ENCODE measurements around the gene ENOSF1. TPM values are rescaled to one million over a fixed set of nuclear protein-coding genes. Genes with fewer than 3 reads are reported as not detected.
"Not testable (repeated sequence)": the region's sequence is repeated elsewhere in the genome, so short reads cannot be mapped to it uniquely, and the experiment has no call there.

Gene ENOSF1
- total RNA-seq, 2 experiments from 2014 or later: 65.3 to 67.1 TPM

- Mint-ChIP-seq H3K27me3 (no peaks in the 10 kb centered on the region), H3K4me1 (peaks cover 13% of the 10 kb centered on the region), H3K27ac (no peak overlapping the region), H3K4me3 (no peak overlapping the region), H3K36me3 (ENCODE audit: low read depth) (peaks cover 31% of the 10 kb centered on the region), H3K9me3 (no peaks in the 10 kb centered on the region)
- ChIA-PET CTCF (interaction anchor here (0.7 to 1.7 kb wide), 3 partner anchors 13 to 141 kb away, joined by 3 to 5 read pairs (median 3); no protein-coding TSS in a partner anchor), POLR2A (interaction anchor here (1.6 to 1.9 kb wide), 2 partner anchors 15 to 17 kb away, joined by 3 to 7 read pairs; no protein-coding TSS in a partner anchor)
- no peak for DNase-seq
Observed at GRCh38 chr18:697800-698199, 14.6 kb downstream of the ENOSF1 start.

DNA sequence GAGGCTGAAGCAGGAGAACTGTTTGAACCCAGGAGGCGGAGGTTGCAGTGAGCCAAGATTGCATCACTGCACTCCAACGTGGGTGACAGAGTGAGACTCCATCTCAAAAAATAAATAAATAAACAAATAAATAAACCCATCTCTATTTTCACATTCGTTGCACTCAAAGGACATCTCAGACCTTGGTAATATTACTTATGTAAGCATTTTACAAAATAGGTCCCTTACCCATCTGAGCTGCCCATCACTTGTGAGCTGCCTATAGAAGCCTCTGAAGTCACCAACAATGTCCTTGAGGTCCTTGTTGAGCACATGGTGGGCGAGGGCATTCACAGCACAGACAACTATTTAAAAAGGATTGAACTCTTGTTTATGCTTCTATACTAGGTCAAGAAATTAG is 15.4 kb downstream of the ENOSF1 start:
- H3K9me3 Mint-ChIP-seq: no peaks in the 10 kb centered on the region
- no peak for DNase-seq
- H3K27ac Mint-ChIP-seq: no peak overlapping the region
- no peaks in the 10 kb centered on the region for H3K27me3 Mint-ChIP-seq
- CTCF ChIA-PET: interaction anchor here (1.4 to 1.7 kb wide), 2 partner anchors 16 to 73 kb away, joined by 4 to 5 read pairs; partner anchors contain the start of gene ENOSF1
- no peak overlapping the region for H3K4me3 Mint-ChIP-seq
- POLR2A ChIA-PET: interaction anchor here (1.0 to 1.9 kb wide), 2 partner anchors 16 to 38 kb away, joined by 3 to 7 read pairs; no protein-coding TSS in a partner anchor
- peaks cover 31% of the 10 kb centered on the region for H3K36me3 Mint-ChIP-seq (ENCODE audit: low read depth)
- peaks cover 14% of the 10 kb centered on the region for H3K4me1 Mint-ChIP-seq

GRCh38 chr18:693466-694187 is 18.8 kb downstream of the ENOSF1 start:
- peaks cover 38% of the 10 kb centered on the region for H3K36me3 Mint-ChIP-seq (ENCODE audit: low read depth)
- H3K4me3 Mint-ChIP-seq: no peak overlapping the region
- no peak for DNase-seq
- no peaks in the 10 kb centered on the region for H3K9me3 Mint-ChIP-seq
- H3K27me3 Mint-ChIP-seq: no peaks in the 10 kb centered on the region
- H3K4me1 Mint-ChIP-seq: peaks cover 12% of the 10 kb centered on the region
- H3K27ac Mint-ChIP-seq: peak overlapping the region; percentile 21
- POLR2A ChIA-PET: interaction anchor here (1.2 to 2.2 kb wide), 3 partner anchors 11 to 17 kb away, joined by 3 to 7 read pairs (median 4); no protein-coding TSS in a partner anchor
- CTCF ChIA-PET: interaction anchor here (1.0 kb wide), 1 partner anchor 9 kb away, joined by 4 read pairs; no protein-coding TSS in a partner anchor

DNA sequence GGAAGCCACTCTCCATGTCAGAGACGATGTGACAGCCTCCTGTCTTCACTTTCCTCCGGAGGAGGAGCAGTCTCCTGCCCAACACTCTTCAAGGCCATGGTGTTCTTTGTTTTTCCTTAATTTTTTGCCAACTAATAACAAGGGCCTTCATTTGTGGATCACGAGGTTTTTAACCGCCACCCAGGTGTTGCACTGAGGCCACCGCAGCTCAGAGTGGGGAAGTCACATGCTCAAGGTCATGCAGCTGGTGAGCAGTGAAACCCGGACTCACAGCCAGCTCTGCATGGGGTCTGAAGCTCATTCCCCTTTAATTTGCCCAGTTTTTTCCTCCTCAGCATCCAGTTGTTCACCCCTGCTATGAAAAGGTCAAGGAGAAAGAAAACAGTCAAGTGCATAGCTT is 19.6 kb downstream of the ENOSF1 start:
- no peak overlapping the region for H3K4me3 Mint-ChIP-seq
- DNase-seq: no peak
- CTCF ChIA-PET: interaction anchor here (0.9 to 1.0 kb wide), 2 partner anchors 10 to 20 kb away, joined by 3 to 4 read pairs; partner anchors contain the start of gene ENOSF1
- no peaks in the 10 kb centered on the region for H3K9me3 Mint-ChIP-seq
- H3K4me1 Mint-ChIP-seq: peaks cover 10% of the 10 kb centered on the region
- POLR2A ChIA-PET: interaction anchor here (1.2 to 2.2 kb wide), 3 partner anchors 10 to 17 kb away, joined by 3 to 7 read pairs (median 4); no protein-coding TSS in a partner anchor
- H3K36me3 Mint-ChIP-seq (ENCODE audit: low read depth): peaks cover 41% of the 10 kb centered on the region
- H3K27ac Mint-ChIP-seq: no peak overlapping the region
- H3K27me3 Mint-ChIP-seq: no peaks in the 10 kb centered on the region

DNA sequence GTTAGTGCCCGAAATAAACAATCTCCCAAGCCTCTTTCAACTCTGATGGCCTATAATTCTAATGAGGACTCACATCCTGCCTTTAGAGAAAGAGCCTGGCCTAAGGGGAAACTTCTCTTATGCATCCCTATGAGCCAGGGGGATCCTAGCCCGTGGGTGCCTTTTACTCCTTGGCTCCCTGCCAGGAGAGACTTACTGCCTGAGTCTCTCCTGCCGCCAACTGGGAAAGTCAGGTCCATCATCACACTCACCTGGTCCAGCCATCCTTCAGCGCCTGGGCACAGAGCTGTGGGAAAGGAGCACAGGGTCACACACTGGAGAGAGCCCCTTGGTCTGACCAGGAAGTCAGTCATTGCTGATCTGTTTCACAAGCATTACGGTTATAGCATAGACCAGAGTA is 24.1 kb downstream of the ENOSF1 start:
- peaks cover 60% of the 10 kb centered on the region for H3K36me3 Mint-ChIP-seq (ENCODE audit: low read depth)
- ChIA-PET POLR2A (no interaction called here), CTCF (interaction anchor here (1.4 kb wide), 1 partner anchor 142 kb away, joined by 3 read pairs; no protein-coding TSS in a partner anchor)
- DNase-seq: no peak
- H3K9me3 Mint-ChIP-seq: no peaks in the 10 kb centered on the region
- H3K4me1 Mint-ChIP-seq: peaks cover 12% of the 10 kb centered on the region
- no peak overlapping the region for H3K27ac Mint-ChIP-seq
- no peaks in the 10 kb centered on the region for H3K27me3 Mint-ChIP-seq
- H3K4me3 Mint-ChIP-seq: no peak overlapping the region

DNA sequence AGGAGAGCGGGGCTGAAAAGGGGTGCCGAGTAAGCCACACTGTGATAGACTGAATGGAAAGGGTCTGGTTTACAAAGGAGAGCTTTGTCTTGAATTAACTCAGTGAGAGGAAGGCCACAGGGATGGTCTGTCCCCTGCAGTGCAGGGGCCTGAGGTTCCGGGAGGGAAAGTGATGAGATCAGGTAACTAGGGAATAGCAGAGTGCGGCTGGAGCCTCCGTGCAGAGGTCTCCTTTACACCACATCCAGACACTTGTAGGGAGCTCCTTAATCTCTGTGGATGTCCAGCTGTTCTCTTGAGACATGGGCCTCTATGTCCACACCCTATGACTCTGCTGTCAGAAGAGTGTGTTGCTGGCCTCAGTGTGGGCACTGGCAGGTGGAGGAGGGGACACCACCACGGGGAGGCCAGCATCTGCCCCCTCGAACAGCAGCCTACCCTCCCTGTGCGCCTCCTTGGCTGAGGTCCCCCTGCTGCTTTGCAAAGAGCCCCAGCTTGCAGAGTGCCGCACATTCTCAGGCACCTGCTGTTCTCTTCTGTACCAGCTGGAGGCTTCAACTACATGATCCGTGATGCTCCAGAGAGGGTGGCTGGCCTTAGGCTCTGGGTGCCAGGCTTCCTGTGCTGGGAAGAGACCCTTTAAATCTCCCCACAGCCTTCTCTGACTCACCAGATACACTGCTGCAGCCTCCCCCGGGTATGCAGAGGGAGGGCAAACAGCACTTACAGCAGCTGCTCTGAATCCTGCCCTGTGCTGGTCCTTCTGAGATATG is 25.9 kb downstream of the ENOSF1 start:
- H3K4me1 Mint-ChIP-seq: peaks cover 21% of the 10 kb centered on the region
- no peaks in the 10 kb centered on the region for H3K9me3 Mint-ChIP-seq
- H3K36me3 Mint-ChIP-seq (ENCODE audit: low read depth): peaks cover 62% of the 10 kb centered on the region
- CTCF ChIA-PET: interaction anchor here (0.8 to 1.5 kb wide), 2 partner anchors 24 to 146 kb away, joined by 3 to 6 read pairs; no protein-coding TSS in a partner anchor
- H3K4me3 Mint-ChIP-seq: no peak overlapping the region
- DNase-seq: no peak
- no peaks in the 10 kb centered on the region for H3K27me3 Mint-ChIP-seq
- H3K27ac Mint-ChIP-seq: no peak overlapping the region
- POLR2A ChIA-PET: interaction anchor here (0.8 to 1.6 kb wide), 5 partner anchors 12 to 418 kb away, joined by 3 to 6 read pairs (median 3); partner anchors contain the start of gene ENOSF1

DNA sequence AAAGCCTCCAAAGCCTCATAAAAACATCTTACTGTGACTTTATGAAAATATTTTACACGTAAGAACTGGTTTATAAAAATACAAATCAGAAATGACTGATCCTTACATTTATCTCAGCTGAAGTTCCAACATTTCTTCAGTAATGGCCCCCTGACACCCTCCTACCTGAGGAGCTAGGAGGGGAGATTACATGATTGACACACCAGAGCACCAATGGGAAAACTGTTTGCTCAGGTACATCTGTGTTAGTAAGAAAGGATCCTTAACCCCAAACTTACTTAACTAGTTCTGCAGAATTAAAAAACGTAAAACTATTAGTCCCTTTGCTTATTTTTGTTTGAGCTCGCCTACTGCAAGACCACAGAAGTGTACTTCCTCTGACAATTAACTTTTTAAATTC is 27.0 kb downstream of the ENOSF1 start:
- Mint-ChIP-seq H3K9me3 (no peaks in the 10 kb centered on the region), H3K4me3 (no peak overlapping the region), H3K27ac (no peak overlapping the region), H3K27me3 (no peaks in the 10 kb centered on the region), H3K4me1 (peaks cover 29% of the 10 kb centered on the region), H3K36me3 (ENCODE audit: low read depth) (peaks cover 64% of the 10 kb centered on the region)
- POLR2A ChIA-PET: interaction anchor here (1.1 kb wide), 1 partner anchor 417 kb away, joined by 3 read pairs; no protein-coding TSS in a partner anchor
- DNase-seq: no peak
- CTCF ChIA-PET: interaction anchor here (1.5 kb wide), 1 partner anchor 147 kb away, joined by 6 read pairs; no protein-coding TSS in a partner anchor

- H3K4me3 Mint-ChIP-seq: no peak overlapping the region
- peak overlapping the region; percentile 90 for H3K27ac Mint-ChIP-seq
- ChIA-PET CTCF (interaction anchor here (0.6 to 1.1 kb wide), 3 partner anchors 28 to 147 kb away, joined by 3 to 4 read pairs (median 4); no protein-coding TSS in a partner anchor), POLR2A (interaction anchor here (1.1 to 11.9 kb wide), 5 partner anchors 10 to 130 kb away, joined by 3 to 144 read pairs (median 6); partner anchors contain the start of genes ENOSF1 and TYMS)
- peaks cover 70% of the 10 kb centered on the region for H3K36me3 Mint-ChIP-seq (ENCODE audit: low read depth)
- no peak for DNase-seq
- no peaks in the 10 kb centered on the region for H3K9me3 Mint-ChIP-seq
- no peaks in the 10 kb centered on the region for H3K27me3 Mint-ChIP-seq
- H3K4me1 Mint-ChIP-seq: peaks cover 31% of the 10 kb centered on the region
Observed at GRCh38 chr18:683531-683930, 28.9 kb downstream of the ENOSF1 start.

- peak overlapping the region; percentile 90 for H3K27ac Mint-ChIP-seq
- CTCF ChIA-PET: interaction anchor here (0.6 to 2.2 kb wide), 7 partner anchors 16 to 148 kb away, joined by 3 to 11 read pairs (median 4); partner anchors contain the start of genes ENOSF1 and TYMS
- POLR2A ChIA-PET: interaction anchor here (1.1 to 11.9 kb wide), 7 partner anchors 9 to 130 kb away, joined by 3 to 144 read pairs (median 6); partner anchors contain the start of genes ENOSF1 and TYMS
- no peak for DNase-seq
- no peak overlapping the region for H3K4me3 Mint-ChIP-seq
- H3K36me3 Mint-ChIP-seq (ENCODE audit: low read depth): peaks cover 74% of the 10 kb centered on the region
- H3K4me1 Mint-ChIP-seq: peaks cover 32% of the 10 kb centered on the region
- H3K27me3 Mint-ChIP-seq: no peaks in the 10 kb centered on the region
- H3K9me3 Mint-ChIP-seq: no peaks in the 10 kb centered on the region
Observed at GRCh38 chr18:682833-683232, 29.6 kb downstream of the ENOSF1 start.

DNA sequence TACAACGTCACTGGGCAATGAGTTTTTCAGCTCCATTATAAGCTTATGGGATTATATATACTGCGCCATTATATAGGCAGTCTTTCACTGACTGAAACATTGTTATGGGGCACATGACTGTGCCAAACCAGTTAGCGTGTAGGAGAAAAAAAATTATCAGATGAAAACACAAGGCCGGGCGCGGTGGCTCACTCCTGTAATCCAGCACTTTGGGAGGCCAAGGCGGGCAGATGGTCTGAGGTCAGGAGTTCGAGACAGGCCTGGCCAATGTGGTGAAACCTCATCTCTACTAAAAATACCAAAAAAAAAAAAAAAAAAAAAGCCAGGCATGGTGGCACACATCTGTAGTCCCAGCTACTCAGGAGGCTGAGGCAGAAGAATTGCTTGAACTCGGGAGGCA is 30.0 kb downstream of the ENOSF1 start:
- H3K36me3 Mint-ChIP-seq (ENCODE audit: low read depth): peaks cover 72% of the 10 kb centered on the region
- H3K4me1 Mint-ChIP-seq: peaks cover 34% of the 10 kb centered on the region
- H3K4me3 Mint-ChIP-seq, H3K27me3 Mint-ChIP-seq, H3K9me3 Mint-ChIP-seq, DNase-seq: not testable (repeated sequence)
- ChIA-PET CTCF (interaction anchor here (0.6 to 2.2 kb wide), 7 partner anchors 16 to 49 kb away, joined by 3 to 11 read pairs (median 4); partner anchors contain the start of genes ENOSF1 and TYMS), POLR2A (interaction anchor here (1.1 to 11.9 kb wide), 7 partner anchors 9 to 131 kb away, joined by 3 to 144 read pairs (median 6); partner anchors contain the start of genes ENOSF1 and TYMS)
- peak overlapping the region; percentile 90 for H3K27ac Mint-ChIP-seq

DNA sequence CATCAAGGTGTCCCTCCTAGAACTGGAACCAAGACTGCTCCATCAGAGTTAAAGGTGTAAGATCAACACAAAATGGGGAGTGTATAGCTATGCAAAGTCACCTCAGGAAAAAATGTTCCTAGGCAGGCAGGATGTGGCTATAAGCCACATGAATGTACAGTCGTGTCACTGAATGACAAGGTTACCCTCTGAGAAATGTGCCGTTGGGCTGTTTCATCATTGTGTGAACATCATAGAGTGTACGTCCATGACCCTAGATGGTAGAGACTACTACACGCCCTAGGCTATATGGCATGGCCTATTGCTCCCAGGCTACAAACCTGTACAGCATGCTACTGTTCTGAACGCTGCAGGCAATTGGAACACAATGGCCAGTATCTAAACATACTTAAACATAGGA is 30.4 kb downstream of the ENOSF1 start:
- ChIA-PET CTCF (interaction anchor here (0.7 to 2.2 kb wide), 6 partner anchors 16 to 149 kb away, joined by 3 to 11 read pairs (median 6); partner anchors contain the start of gene TYMS), POLR2A (interaction anchor here (0.8 to 11.9 kb wide), 13 partner anchors 9 to 150 kb away, joined by 3 to 144 read pairs (median 5); partner anchors contain the start of genes ENOSF1 and TYMS)
- Mint-ChIP-seq H3K27me3 (no peaks in the 10 kb centered on the region), H3K36me3 (ENCODE audit: low read depth) (peaks cover 72% of the 10 kb centered on the region), H3K4me3 (peak overlapping the region; percentile 28), H3K4me1 (peaks cover 36% of the 10 kb centered on the region), H3K27ac (peak overlapping the region; percentile 90), H3K9me3 (no peaks in the 10 kb centered on the region)
- DNase-seq: peak; percentile 82

GRCh38 chr18:680392-680791 is 32.0 kb downstream of the ENOSF1 start:
- Mint-ChIP-seq H3K4me1 (peaks cover 40% of the 10 kb centered on the region), H3K27ac (peak overlapping the region; percentile 54), H3K4me3 (no peak overlapping the region), H3K36me3 (ENCODE audit: low read depth) (peaks cover 75% of the 10 kb centered on the region), H3K9me3 (no peaks in the 10 kb centered on the region), H3K27me3 (no peaks in the 10 kb centered on the region)
- ChIA-PET CTCF (interaction anchor here (0.9 to 2.2 kb wide), 3 partner anchors 32 to 159 kb away, joined by 3 to 7 read pairs (median 4); partner anchors contain the start of gene ENOSF1), POLR2A (interaction anchor here (1.1 to 11.9 kb wide), 5 partner anchors 17 to 152 kb away, joined by 3 to 144 read pairs (median 3); partner anchors contain the start of gene TYMS)
- no peak for DNase-seq
